ENCODE results near the gene NINJ2. TPM values are rescaled to one million over a fixed set of nuclear protein-coding genes. Genes with fewer than 3 reads are reported as not detected.

The NINJ2 gene
- total RNA-seq, 6 experiments from 2014 or later, result 6.4 to 17.7 (median 12.5) TPM

DNA sequence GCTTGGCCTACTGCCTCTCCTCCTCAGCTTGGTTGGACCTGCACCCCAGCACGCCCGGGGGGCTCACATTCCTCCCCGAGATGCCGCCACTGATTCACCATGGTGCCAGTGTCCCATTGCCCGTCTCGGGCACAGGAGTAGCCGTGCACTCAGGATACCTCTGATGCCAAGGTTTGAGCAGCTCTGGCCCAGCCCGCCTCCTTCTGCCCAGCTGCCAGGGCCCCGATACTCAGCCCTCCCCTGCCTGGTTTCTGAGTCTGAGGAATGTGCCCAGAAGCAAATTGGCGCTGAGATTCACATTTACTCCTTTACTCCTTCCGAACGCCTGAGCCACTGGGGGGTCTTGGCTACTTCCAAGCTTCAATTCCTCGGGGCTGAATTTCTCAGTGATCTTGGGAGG lies 63.5 kb downstream of the NINJ2 start:
- H3K36me3 ChIP-seq, result no peaks in the 10 kb centered on the region
- peaks cover 0 to 7% (median 0%) of the 10 kb centered on the region in 4 donors for H3K4me1 ChIP-seq
- no peaks in the 10 kb centered on the region for H3K9me3 ChIP-seq
- ATAC-seq (peak in 1 of 4 donors; percentile 13), DNase-seq (no peak)
- H3K27ac ChIP-seq, result no peak overlapping the region
- intact Hi-C loops (cut with DNase I), result no loop called here
- H3K4me3 ChIP-seq, result no peak overlapping the region
- TF ChIP-seq POLR2A (IDR thresholded peaks at IDR 0.05), result no peak
- 97% methylated on average over 6 of the region's 13 CpGs for WGBS (ENCODE audit: insufficient coverage, low coverage, low lambda C conversion rate, missing lambda C conversion rate)
- no peaks in the 10 kb centered on the region for H3K27me3 ChIP-seq

DNA sequence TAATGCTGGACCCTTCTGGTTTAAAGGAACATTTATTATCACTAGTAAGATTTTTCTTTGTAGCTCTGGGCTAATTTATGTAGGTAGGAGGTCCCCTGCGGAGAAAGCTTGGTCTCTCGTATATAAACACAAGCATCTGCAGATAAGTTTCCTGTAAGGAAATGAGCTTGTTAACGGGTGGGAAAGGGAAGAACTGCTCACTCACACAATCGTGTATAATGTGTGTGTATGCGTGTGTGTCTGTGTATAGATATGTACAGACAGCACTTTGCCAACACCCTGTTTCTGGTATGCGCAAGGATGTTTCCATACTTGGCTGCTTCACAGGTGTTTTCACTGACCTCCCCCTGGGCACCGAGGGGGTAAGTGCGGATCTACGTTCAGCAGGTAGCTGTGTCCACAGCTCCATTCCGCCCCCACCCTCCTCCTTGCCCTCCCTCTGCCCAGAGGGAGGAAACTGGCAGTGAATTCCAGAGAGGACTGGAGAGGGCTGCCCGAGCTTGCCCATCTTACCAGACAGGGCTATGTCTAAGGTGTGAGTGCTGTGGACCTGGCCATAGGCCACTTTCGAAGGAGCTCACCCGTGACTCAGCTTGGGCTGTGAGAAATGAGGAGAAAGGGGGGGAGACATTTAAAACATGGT lies 65.2 kb downstream of the NINJ2 start:
- H3K4me3 ChIP-seq, result no peak overlapping the region
- no peak for DNase-seq
- no peak for TF ChIP-seq POLR2A (IDR thresholded peaks at IDR 0.05)
- TF ChIP-seq, protein P1, sequence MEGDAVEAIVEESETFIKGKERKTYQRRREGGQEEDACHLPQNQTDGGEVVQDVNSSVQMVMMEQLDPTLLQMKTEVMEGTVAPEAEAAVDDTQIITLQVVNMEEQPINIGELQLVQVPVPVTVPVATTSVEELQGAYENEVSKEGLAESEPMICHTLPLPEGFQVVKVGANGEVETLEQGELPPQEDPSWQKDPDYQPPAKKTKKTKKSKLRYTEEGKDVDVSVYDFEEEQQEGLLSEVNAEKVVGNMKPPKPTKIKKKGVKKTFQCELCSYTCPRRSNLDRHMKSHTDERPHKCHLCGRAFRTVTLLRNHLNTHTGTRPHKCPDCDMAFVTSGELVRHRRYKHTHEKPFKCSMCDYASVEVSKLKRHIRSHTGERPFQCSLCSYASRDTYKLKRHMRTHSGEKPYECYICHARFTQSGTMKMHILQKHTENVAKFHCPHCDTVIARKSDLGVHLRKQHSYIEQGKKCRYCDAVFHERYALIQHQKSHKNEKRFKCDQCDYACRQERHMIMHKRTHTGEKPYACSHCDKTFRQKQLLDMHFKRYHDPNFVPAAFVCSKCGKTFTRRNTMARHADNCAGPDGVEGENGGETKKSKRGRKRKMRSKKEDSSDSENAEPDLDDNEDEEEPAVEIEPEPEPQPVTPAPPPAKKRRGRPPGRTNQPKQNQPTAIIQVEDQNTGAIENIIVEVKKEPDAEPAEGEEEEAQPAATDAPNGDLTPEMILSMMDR (IDR thresholded peaks at IDR 0.05), result no peak
- H3K36me3 ChIP-seq, result no peaks in the 10 kb centered on the region
- peak; percentile 21 to 64 (median 48) for ATAC-seq
- no peaks in the 10 kb centered on the region for H3K27me3 ChIP-seq
- peaks cover 0 to 7% (median 0%) of the 10 kb centered on the region in 4 donors for H3K4me1 ChIP-seq
- intact Hi-C loops (cut with DNase I), result no loop called here
- no peaks in the 10 kb centered on the region for H3K9me3 ChIP-seq
- 50% methylated on average over 9 of the region's 13 CpGs for WGBS (ENCODE audit: insufficient coverage, low coverage, low lambda C conversion rate, missing lambda C conversion rate)
- no peak overlapping the region for H3K27ac ChIP-seq

DNA sequence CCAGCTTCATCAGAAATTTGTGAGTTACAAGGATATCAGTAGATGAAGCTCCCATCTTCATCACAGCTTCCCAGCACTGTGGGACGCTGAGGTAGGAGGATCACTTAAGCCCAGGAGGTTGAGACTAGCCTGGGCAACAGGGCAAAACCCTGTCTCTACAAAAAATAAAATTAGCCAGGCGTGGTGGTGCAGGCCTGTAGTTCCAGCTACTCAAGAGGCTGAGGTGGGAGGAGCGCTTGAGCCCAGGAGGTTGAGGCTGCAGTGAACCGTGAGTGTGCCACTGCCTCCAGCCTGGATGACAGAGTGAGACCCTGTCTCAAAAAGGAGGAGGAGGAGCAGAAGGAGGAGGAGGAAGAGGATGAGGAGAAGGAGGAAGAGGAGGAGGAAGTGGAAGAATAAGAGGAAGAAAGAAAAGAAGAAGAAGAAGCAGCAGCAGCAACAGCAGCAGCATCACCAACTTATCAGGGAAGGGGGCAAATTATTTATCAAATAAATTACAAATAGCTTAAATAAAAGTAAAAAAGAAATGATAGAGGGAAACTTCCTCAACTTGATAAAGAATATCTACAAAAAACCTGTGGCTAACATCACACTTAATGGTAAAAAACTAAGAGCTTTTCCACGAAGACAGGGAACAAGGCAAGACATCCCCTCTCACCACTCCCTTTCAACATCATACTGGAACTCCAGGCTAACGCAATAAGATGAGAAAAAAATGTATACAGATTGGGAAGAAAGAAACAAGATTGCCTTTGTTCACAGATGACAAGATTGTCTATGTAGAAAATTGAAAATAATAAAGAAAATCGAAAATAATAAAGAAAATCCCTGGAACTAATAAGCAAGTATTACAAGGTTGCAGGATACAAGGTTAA lies 69.6 kb downstream of the NINJ2 start:
- WGBS (ENCODE audit: insufficient coverage, low coverage, low lambda C conversion rate, missing lambda C conversion rate), result 77% methylated on average over 5 of the region's 7 CpGs
- Histone ChIP-seq H3K4me3 (no peak overlapping the region), H3K4me1 (peaks cover 0 to 10% (median 5%) of the 10 kb centered on the region in 4 donors), H3K9me3 (no peaks in the 10 kb centered on the region), H3K36me3 (no peaks in the 10 kb centered on the region), H3K27ac (no peak overlapping the region), H3K27me3 (no peaks in the 10 kb centered on the region)
- DNase-seq, result no peak
- intact Hi-C loops (cut with DNase I), result no loop called here
- TF ChIP-seq, protein P1 (IDR thresholded peaks at IDR 0.05), result no peak
- ATAC-seq, result no peak

DNA sequence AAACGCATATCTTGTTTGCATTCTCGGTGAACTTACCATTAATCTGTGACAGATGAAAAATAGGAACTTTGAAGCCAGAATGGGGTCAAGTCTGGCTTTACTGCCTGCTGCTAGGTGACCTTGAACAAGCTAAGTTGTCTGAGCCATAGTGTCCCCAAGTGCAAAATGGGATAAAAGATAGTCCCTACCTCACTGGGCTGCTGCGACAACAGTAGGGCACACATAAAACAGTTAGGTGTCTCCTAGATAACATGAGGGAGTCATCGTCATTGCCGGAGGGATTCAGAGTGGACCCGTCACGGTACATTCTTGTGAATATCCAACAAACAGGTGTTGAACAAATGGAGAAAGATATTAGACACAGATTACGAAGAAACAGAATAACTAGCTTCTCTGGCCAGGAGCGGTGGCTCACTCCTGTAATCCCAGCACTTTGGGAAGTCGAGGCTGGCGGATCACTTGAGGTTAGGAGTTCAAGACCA lies 71.2 kb downstream of the NINJ2 start:
- H3K27ac ChIP-seq, result no peak overlapping the region
- WGBS (ENCODE audit: insufficient coverage, low coverage, low lambda C conversion rate, missing lambda C conversion rate), result 80% methylated on average over 10 of the region's 11 CpGs

More for the DNA sequence above, 71.2 kb downstream of the NINJ2 start:
- no peaks in the 10 kb centered on the region for H3K36me3 ChIP-seq
- TF ChIP-seq, protein P1 (IDR thresholded peaks at IDR 0.05), result no peak
- no peak for TF ChIP-seq POLR2A (IDR thresholded peaks at IDR 0.05)
- H3K9me3 ChIP-seq, result no peaks in the 10 kb centered on the region
- intact Hi-C loops (cut with DNase I), result no loop called here
- peaks cover 0 to 13% (median 6%) of the 10 kb centered on the region in 4 donors for H3K4me1 ChIP-seq
- H3K4me3 ChIP-seq, result no peak overlapping the region
- ATAC-seq (peak in 1 of 4 donors; percentile 7), DNase-seq (no peak)
- no peaks in the 10 kb centered on the region for H3K27me3 ChIP-seq

Data from right lobe of liver (tissue), 6 donors.